Heart left ventricle (tissue), 16 donors: ENCODE data around the gene RAP1GDS1. TPM values are rescaled to one million over a fixed set of nuclear protein-coding genes. Genes with fewer than 3 reads are reported as not detected.

Experiments
- ATAC-seq, 4 donors: fragments of 200-7000 bp; cut with Tn5 transposase; one replicate each; pipeline ENCODE4 v1.9.1; 2020 to 2022; ENCODE audit warnings: moderate library complexity in 4 of 4, mild to moderate bottlenecking in 3 of 4, moderate number of reproducible peaks in 1 of 4
- DNase-seq, 5 donors: peaks; one replicate each; pipeline ENCODE4 v3.0.0-alpha.2; 2020
- H3K27ac ChIP-seq, 12 donors: fragments of 200-600 bp; sonication (generic) in 4 of 12; one replicate each; pipeline versions ENCODE4 v1.5.0 to v1.8.0; 2016 to 2022; ENCODE audit warnings: mild to moderate bottlenecking in 2 of 12
- H3K27me3 ChIP-seq, 9 donors: fragments of 200-600 bp; sonication (generic) in 2 of 9; one replicate each; pipeline versions ENCODE4 v1.5.1 to v1.8.0; 2016 to 2022; ENCODE audit warnings: mild to moderate bottlenecking in 3 of 9
- H3K36me3 ChIP-seq, 9 donors: fragments of 200-600 bp; sonication (generic) in 2 of 9; one replicate each; pipeline versions ENCODE4 v1.5.0 to v1.8.0; 2018 to 2022; ENCODE audit warnings: mild to moderate bottlenecking in 2 of 9
- H3K4me1 ChIP-seq, 12 donors: fragments of 200-600 bp; sonication (generic) in 4 of 12; one replicate each; pipeline versions ENCODE4 v1.5.0 to v1.8.0; 2016 to 2022; ENCODE audit warnings: mild to moderate bottlenecking in 3 of 12
- H3K4me3 ChIP-seq, 12 donors: fragments of 200-600 bp; sonication (generic) in 4 of 12; one replicate each; pipeline versions ENCODE4 v1.5.0 to v1.8.0; 2017 to 2022; ENCODE audit warnings: mild to moderate bottlenecking in 9 of 12, moderate library complexity in 4 of 12
- H3K9me3 ChIP-seq, 12 donors: fragments of 200-600 bp; sonication (generic) in 4 of 12; one replicate each; pipeline versions ENCODE4 v1.5.0 to v1.8.0; 2016 to 2022; ENCODE audit warnings: mild to moderate bottlenecking in 1 of 12
- CTCF ChIP-seq, 12 donors: fragments of 200-600 bp; sonication (generic) in 4 of 12; IDR thresholded peaks; one replicate each; pipeline versions ENCODE4 v1.5.0 to v1.8.0; 2018 to 2022; ENCODE audit warnings: antibody characterized with exemption in 12 of 12, mild to moderate bottlenecking in 5 of 12
- POLR2A ChIP-seq, 2 donors: fragments of 450-650 bp; IDR thresholded peaks; one replicate each; pipeline ENCODE4 v1.6.1; 2017; ENCODE audit warnings: antibody characterized with exemption in 2 of 2, mild to moderate bottlenecking in 2 of 2, moderate library complexity in 2 of 2
- WGBS, 4 donors: extraction: QIAGEN DNeasy Blood & Tissue Kit in 2 of 4; methylation state at CpG; one replicate each; pipeline versions ENCODE4 v1.1.5 to v1.1.7; 2013 to 2018; 5-methylcytosine and 5-hydroxymethylcytosine counted together
- intact Hi-C, 10 donors: fragments of 100-400 bp; cut with DNase I; formaldehyde crosslinking; loops; one replicate each; pipeline versions ENCODE4 v1.11.1 to v1.14.2; 2022
- polyA plus RNA-seq, 2 donors: library from polyadenylated mRNA; stranded (reverse); fragments of 200-250 nt; gene quantifications; one replicate each; pipeline ENCODE4 v1.2.3, GENCODE V29; 2013
- total RNA-seq, 9 donors: library from RNA; depleted of rRNA in 2 of 9; stranded (reverse); fragments of >200 nt in 2 of 9; fragmentation: NEBNext Ultra II Directional in 3 of 9; extraction: Animal tissue kit (Norgen Biotek cat#: 25700) in 3 of 9; gene quantifications; one replicate each; pipeline versions ENCODE4 v1.1.0 to v1.2.4, GENCODE V29; 2016 to 2023
- donor health status: ischemic (EF 13 %, LVEDD 7.1; RV severe dilation, severe dysfunction).
- donor health status: healthy with polysubstance abuse.
- donor health status: DM: no; HTN: yes; CAD: no.
- donor health status: DM: no; HTN: no; CAD: no.
- donor health status: ischemic (EF 25% LVEDD 6.9; RV normal size, moderate dysfunction).
- donor health status: ischemic (EF 25% LVEDD 5.7; RV mildly dilated, moderate dysfunction).
- donor health status: healthy.
- donor health status: DM: yes; HTN: yes; CAD: no.
- donor health status: ischemic (EF 35%, LVEDD 5.7; RV mildly dilated, moderate dysfunction).
- donor health status: nonischemic (EF 11% LVEDD 7.7; RV severe dilation, severe dysfunction).
- donor health status: DM: yes; HTN: yes; CAD: no.
- donor health status: PGD.
- donor health status: ischemic (EF 29% LVEDD 5.4; RV normal size, mild dysfunction).
- donor health status: nonischemic (EF 23%, LVEDD 6.1; RV moderate dilation, normal function).

The RAP1GDS1 gene
- total and polyA plus RNA-seq, 11 donors, result 4.2 to 26.6 (median 12.5) TPM

GRCh38 chr4:98484031-98484430, 222.8 kb downstream of the RAP1GDS1 start:
- intact Hi-C loops, result no loop called here
- TF ChIP-seq CTCF (IDR thresholded peaks at IDR 0.05) (no peak), POLR2A (IDR thresholded peaks at IDR 0.05) (no peak)
- H3K27ac ChIP-seq, result no peak overlapping the region
- ATAC-seq, result no peak
- H3K27me3 ChIP-seq, result no peaks in the 10 kb centered on the region
- H3K9me3 ChIP-seq, result no peaks in the 10 kb centered on the region
- H3K36me3 ChIP-seq, result no peaks in the 10 kb centered on the region
- H3K4me3 ChIP-seq, result no peak overlapping the region
- H3K4me1 ChIP-seq, result no peaks in the 10 kb centered on the region
- 71 to 88% (median 77%) methylated on average over 3 of the region's 3 CpGs for WGBS, 4 donors
- no peak for DNase-seq

- Histone ChIP-seq H3K9me3 (no peaks in the 10 kb centered on the region), H3K36me3 (no peaks in the 10 kb centered on the region), H3K27ac (no peak overlapping the region), H3K27me3 (no peaks in the 10 kb centered on the region), H3K4me3 (no peak overlapping the region), H3K4me1 (no peaks in the 10 kb centered on the region)
- intact Hi-C loops, result no loop called here
- no peak for DNase-seq
- no peak for ATAC-seq
- 92 to 95% (median 93%) methylated on average over 7 of the region's 7 CpGs for WGBS, 4 donors
- TF ChIP-seq CTCF (IDR thresholded peaks at IDR 0.05) (no peak), POLR2A (IDR thresholded peaks at IDR 0.05) (no peak)
These were observed 224.7 kb downstream of the RAP1GDS1 start for GRCh38 chr4:98485816-98486345.

- H3K36me3 ChIP-seq, result no peaks in the 10 kb centered on the region
- no peaks in the 10 kb centered on the region for H3K4me1 ChIP-seq
- H3K9me3 ChIP-seq, result no peaks in the 10 kb centered on the region
- intact Hi-C loops, result no loop called here
- no peak for ATAC-seq
- WGBS, 4 donors, result 95 to 99% (median 96%) methylated on average over 3 of the region's 3 CpGs
- no peak for TF ChIP-seq POLR2A (IDR thresholded peaks at IDR 0.05)
- no peak for TF ChIP-seq CTCF (IDR thresholded peaks at IDR 0.05)
- no peak overlapping the region for H3K4me3 ChIP-seq
- no peak for DNase-seq
- H3K27ac ChIP-seq, result no peak overlapping the region
- no peaks in the 10 kb centered on the region for H3K27me3 ChIP-seq
These were observed 229.1 kb downstream of the RAP1GDS1 start for GRCh38 chr4:98490251-98490650.

GRCh38 chr4:98491899-98492559, 230.8 kb downstream of the RAP1GDS1 start:
- H3K36me3 ChIP-seq, result no peaks in the 10 kb centered on the region
- no peak overlapping the region for H3K4me3 ChIP-seq
- TF ChIP-seq CTCF (IDR thresholded peaks at IDR 0.05), result no peak
- no peak for TF ChIP-seq POLR2A (IDR thresholded peaks at IDR 0.05)
- H3K9me3 ChIP-seq, result no peaks in the 10 kb centered on the region
- no peak for ATAC-seq
- H3K4me1 ChIP-seq, result no peaks in the 10 kb centered on the region
- H3K27me3 ChIP-seq, result no peaks in the 10 kb centered on the region
- WGBS, 4 donors, result 95 to 98% (median 96%) methylated on average over 7 of the region's 7 CpGs
- no peak for DNase-seq
- H3K27ac ChIP-seq, result peak overlapping the region in 1 of 12 donors; percentile 13
- intact Hi-C loops, result no loop called here
